ENCODE data around the gene CHST4. TPM values are rescaled to one million over a fixed set of nuclear protein-coding genes. Genes with fewer than 3 reads are reported as not detected.
"Not testable (repeated sequence)": the region's sequence is repeated elsewhere in the genome, so short reads cannot be mapped to it uniquely, and the experiment has no call there.

Gene CHST4
- total RNA-seq, 2 donors from 2014 or later: not detected

DNA sequence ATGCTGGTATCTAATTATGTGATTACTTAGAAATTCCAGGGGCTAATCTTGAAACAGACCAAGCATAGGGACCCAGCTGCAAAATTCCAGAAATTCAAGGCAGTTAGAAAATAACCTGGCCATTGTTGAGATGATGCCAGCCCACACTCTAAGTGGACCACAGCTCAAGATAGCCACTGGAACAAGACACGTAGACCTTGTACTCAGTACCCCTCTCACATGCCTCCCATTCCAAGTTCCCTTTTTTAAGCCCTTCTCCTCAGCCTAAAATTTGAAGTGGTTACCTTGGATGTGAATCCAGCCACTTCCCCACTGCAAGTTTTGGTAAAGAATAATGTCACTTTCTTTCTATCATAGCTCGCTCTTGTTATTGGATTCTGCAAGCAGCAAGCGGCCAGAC lies 33.0 kb upstream of the CHST4 start:
- no peak for DNase-seq (ENCODE audit: low spot score)
- no peaks in the 10 kb centered on the region for H3K27me3 ChIP-seq (replicated peaks; ENCODE audit: insufficient read depth)
- TF ChIP-seq, protein P1, sequence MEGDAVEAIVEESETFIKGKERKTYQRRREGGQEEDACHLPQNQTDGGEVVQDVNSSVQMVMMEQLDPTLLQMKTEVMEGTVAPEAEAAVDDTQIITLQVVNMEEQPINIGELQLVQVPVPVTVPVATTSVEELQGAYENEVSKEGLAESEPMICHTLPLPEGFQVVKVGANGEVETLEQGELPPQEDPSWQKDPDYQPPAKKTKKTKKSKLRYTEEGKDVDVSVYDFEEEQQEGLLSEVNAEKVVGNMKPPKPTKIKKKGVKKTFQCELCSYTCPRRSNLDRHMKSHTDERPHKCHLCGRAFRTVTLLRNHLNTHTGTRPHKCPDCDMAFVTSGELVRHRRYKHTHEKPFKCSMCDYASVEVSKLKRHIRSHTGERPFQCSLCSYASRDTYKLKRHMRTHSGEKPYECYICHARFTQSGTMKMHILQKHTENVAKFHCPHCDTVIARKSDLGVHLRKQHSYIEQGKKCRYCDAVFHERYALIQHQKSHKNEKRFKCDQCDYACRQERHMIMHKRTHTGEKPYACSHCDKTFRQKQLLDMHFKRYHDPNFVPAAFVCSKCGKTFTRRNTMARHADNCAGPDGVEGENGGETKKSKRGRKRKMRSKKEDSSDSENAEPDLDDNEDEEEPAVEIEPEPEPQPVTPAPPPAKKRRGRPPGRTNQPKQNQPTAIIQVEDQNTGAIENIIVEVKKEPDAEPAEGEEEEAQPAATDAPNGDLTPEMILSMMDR (IDR thresholded peaks at IDR 0.05): no peak
- H3K36me3 ChIP-seq: no peaks in the 10 kb centered on the region
- ATAC-seq (ENCODE audit: insufficient number of reproducible peaks, low FRiP score, low read depth): no peak
- H3K4me1 ChIP-seq (ENCODE audit: control insufficient read depth in 1 of 2, low read depth in 2 of 2): no peaks in the 10 kb centered on the region
- H3K4me3 ChIP-seq: no peak overlapping the region
- H3K27ac ChIP-seq: no peak overlapping the region
- no peaks in the 10 kb centered on the region for H3K9me3 ChIP-seq

DNA sequence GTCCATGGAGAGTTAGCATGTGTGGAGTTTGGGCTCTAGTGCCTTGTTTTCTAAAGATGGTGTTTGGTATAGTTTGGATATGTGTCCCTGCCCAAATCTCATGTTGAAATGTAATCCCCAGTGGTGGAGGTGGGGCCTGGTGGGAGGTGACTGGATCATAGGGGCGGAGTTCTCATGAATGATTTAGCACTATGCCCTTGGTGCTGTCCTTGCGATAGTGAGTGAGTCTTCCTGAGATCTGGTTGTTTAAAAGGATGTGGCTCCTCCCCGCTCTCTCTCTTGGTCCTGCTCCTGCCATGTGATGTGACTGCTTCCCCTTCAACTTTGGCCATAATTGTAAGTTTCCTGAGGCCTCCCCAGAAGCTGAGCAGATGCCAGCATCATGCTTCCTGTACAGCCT lies 28.2 kb upstream of the CHST4 start:
- TF ChIP-seq, protein P1 (IDR thresholded peaks at IDR 0.05): no peak
- no peaks in the 10 kb centered on the region for H3K9me3 ChIP-seq
- ATAC-seq (ENCODE audit: insufficient number of reproducible peaks, low FRiP score, low read depth) (no peak), DNase-seq (ENCODE audit: low spot score) (no peak)
- no peaks in the 10 kb centered on the region for H3K27me3 ChIP-seq (replicated peaks; ENCODE audit: insufficient read depth)
- H3K4me1 ChIP-seq (ENCODE audit: control insufficient read depth in 1 of 2, low read depth in 2 of 2): no peaks in the 10 kb centered on the region
- H3K4me3 ChIP-seq: no peak overlapping the region
- no peak overlapping the region for H3K27ac ChIP-seq
- no peaks in the 10 kb centered on the region for H3K36me3 ChIP-seq

DNA sequence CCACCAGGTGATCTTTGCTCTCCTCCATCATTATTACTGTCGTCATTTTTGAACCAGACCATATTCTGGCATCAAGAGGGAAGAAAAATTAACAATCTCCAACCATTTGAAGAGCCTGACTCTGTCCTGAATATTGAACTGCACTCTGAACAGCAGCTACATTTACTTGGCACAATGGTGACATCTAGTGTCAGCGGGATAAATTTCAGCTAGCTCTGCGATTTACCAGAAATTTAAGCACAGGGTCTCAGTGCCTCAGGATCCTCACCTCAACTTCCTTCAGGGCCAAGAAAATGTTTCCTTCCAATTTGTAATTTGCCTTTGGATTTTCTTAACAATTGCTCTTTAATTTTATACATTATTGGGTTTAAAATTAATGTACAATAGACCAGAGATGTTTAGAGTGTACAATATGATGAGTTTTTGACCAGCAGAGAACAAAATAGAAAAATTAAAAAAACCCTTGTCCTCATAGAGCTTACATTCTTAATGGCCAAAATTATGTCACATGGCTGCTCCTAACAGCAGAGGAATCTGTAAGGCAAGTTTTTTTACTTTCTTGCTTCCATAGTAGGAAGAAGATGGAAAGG lies 26.4 kb upstream of the CHST4 start:
- ATAC-seq (ENCODE audit: insufficient number of reproducible peaks, low FRiP score, low read depth): peak; percentile 60

DNA sequence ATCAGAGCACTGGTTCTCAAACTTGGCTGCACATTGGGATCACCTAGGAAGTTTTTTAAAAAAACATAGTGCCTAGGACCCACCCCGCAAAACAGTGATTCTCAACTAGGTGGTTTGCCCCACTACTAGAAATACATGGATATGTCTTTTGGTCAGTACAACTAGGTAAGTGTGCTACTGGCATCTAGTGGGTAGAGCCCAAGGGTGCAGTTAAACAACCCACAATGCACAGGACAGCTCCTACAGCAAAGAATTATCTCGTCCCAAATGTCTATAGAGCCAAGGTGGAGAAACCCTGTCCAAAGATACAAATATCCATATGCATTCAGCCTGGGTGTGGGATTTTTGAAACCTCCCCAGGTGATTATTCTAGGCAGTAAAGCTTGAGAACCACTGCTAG lies 25.3 kb upstream of the CHST4 start:
- Histone ChIP-seq H3K4me1 (ENCODE audit: control insufficient read depth in 1 of 2, low read depth in 2 of 2) (no peaks in the 10 kb centered on the region), H3K36me3 (no peaks in the 10 kb centered on the region), H3K9me3 (no peaks in the 10 kb centered on the region), H3K4me3 (no peak overlapping the region), H3K27ac (no peak overlapping the region), H3K27me3 (replicated peaks; ENCODE audit: insufficient read depth) (no peaks in the 10 kb centered on the region)
- ATAC-seq (ENCODE audit: insufficient number of reproducible peaks, low FRiP score, low read depth) (no peak), DNase-seq (ENCODE audit: low spot score) (no peak)
- TF ChIP-seq, protein P1 (IDR thresholded peaks at IDR 0.05): no peak

More for the DNA sequence above, 26.4 kb upstream of the CHST4 start:
- no peak overlapping the region for H3K4me3 ChIP-seq
- DNase-seq (ENCODE audit: low spot score): no peak
- TF ChIP-seq, protein P1 (IDR thresholded peaks at IDR 0.05): peak; percentile 55
- H3K4me1 ChIP-seq (ENCODE audit: control insufficient read depth in 1 of 2, low read depth in 2 of 2): no peaks in the 10 kb centered on the region
- no peaks in the 10 kb centered on the region for H3K27me3 ChIP-seq (replicated peaks; ENCODE audit: insufficient read depth)
- no peaks in the 10 kb centered on the region for H3K36me3 ChIP-seq
- no peaks in the 10 kb centered on the region for H3K9me3 ChIP-seq
- H3K27ac ChIP-seq: no peak overlapping the region

DNA sequence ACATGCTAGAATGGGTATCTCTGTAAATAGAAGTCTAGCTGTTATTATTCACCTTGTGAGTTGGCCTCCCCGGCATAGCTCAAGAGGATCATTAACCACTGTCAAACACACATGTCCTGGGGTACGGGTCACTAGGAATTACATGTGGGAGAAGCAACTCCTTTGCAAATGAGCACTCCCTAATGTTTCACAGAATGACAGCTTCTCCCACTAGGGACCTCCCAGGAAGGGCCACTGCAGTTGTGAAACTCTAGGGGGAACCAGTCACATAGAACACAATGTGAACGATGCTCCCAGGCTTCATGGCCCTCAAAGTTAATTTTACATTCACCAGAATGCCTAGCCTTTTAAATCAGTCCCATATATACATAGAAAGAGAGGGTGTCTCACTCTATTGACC lies 24.7 kb upstream of the CHST4 start:
- Histone ChIP-seq H3K4me3 (no peak overlapping the region), H3K9me3 (no peaks in the 10 kb centered on the region), H3K27me3 (replicated peaks; ENCODE audit: insufficient read depth) (no peaks in the 10 kb centered on the region), H3K4me1 (ENCODE audit: control insufficient read depth in 1 of 2, low read depth in 2 of 2) (no peaks in the 10 kb centered on the region), H3K36me3 (no peaks in the 10 kb centered on the region), H3K27ac (no peak overlapping the region)
- DNase-seq (ENCODE audit: low spot score): no peak
- ATAC-seq (ENCODE audit: insufficient number of reproducible peaks, low FRiP score, low read depth): no peak
- TF ChIP-seq, protein P1 (IDR thresholded peaks at IDR 0.05): no peak

DNA sequence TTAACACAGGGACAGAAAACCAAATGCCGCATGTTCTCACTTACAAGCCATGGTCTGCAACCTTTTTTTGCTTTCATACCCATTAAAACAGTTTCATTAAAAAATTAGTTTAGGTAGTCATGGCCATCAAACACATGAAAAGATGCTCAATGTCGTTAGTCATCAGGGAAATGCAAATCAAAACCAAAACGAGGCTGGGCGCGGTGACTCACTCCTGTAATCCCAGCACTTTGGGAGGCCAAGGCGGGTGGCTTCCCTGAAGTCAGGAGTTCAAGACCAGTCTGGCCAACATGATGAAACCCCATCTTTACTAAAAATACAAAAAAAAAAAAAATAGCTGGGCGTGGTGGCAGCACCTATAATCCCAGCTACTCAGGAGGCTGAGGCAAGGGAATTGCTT lies 22.2 kb upstream of the CHST4 start:
- not testable (repeated sequence) for H3K4me3 ChIP-seq; H3K27me3 ChIP-seq (replicated peaks; ENCODE audit: insufficient read depth); DNase-seq (ENCODE audit: low spot score); H3K36me3 ChIP-seq; H3K4me1 ChIP-seq (ENCODE audit: control insufficient read depth in 1 of 2, low read depth in 2 of 2); H3K27ac ChIP-seq; ATAC-seq (ENCODE audit: insufficient number of reproducible peaks, low FRiP score, low read depth); H3K9me3 ChIP-seq

All from thoracic aorta (tissue), 2 donors.